ENCODE data around the gene TIMM10. TPM values are rescaled to one million over a fixed set of nuclear protein-coding genes. Genes with fewer than 3 reads are reported as not detected.

Gene TIMM10
- total RNA-seq, 4 donors from 2014 or later: 45.4 to 61.7 (median 49.5) TPM

GRCh38 chr11:57545883-57546282 is 15.3 kb upstream of the TIMM10 start:
- in situ Hi-C loops (cut with MboI; ENCODE audit: low sequenced_read_pairs in 4 of 4): no loop called here
- Histone ChIP-seq H3K4me1 (peaks cover 25 to 33% of the 10 kb centered on the region in 2 donors), H3K27me3 (no peaks in the 10 kb centered on the region), H3K4me3 (no peak overlapping the region), H3K27ac (peak overlapping the region; percentile 89 to 96 (median 92)), H3K9me3 (no peaks in the 10 kb centered on the region), H3K36me3 (peaks cover 0 to 24% of the 10 kb centered on the region in 2 donors)
- ATAC-seq: no peak
- no peak for DNase-seq
- TF ChIP-seq POLR2A (IDR thresholded peaks at IDR 0.05) (no peak), CTCF (IDR thresholded peaks at IDR 0.05 in 4 of 5, conservative IDR thresholded peaks at IDR 0.05 in 1 of 5) (no peak)
- intact Hi-C loops (cut with DNase I; ENCODE audit: low total_unique reads): no loop called here

- intact Hi-C loops (cut with DNase I; ENCODE audit: low total_unique reads): no loop called here
- in situ Hi-C loops (cut with MboI; ENCODE audit: low sequenced_read_pairs in 4 of 4): no loop called here
- TF ChIP-seq POLR2A (IDR thresholded peaks at IDR 0.05) (no peak), CTCF (IDR thresholded peaks at IDR 0.05 in 4 of 5, conservative IDR thresholded peaks at IDR 0.05 in 1 of 5) (no peak)
These were observed 14.0 kb upstream of the TIMM10 start for GRCh38 chr11:57544566-57544965.

GRCh38 chr11:57543593-57543992 is 13.0 kb upstream of the TIMM10 start:
- Histone ChIP-seq H3K4me1 (peaks cover 48 to 49% of the 10 kb centered on the region in 2 donors), H3K27ac (peak overlapping the region; percentile 89 to 96 (median 92)), H3K4me3 (no peak overlapping the region), H3K36me3 (peaks cover 0 to 8% of the 10 kb centered on the region in 2 donors), H3K27me3 (no peaks in the 10 kb centered on the region), H3K9me3 (no peaks in the 10 kb centered on the region)
- in situ Hi-C loops (cut with MboI; ENCODE audit: low sequenced_read_pairs in 4 of 4): no loop called here
- ATAC-seq (no peak), DNase-seq (no peak)
- intact Hi-C loops (cut with DNase I; ENCODE audit: low total_unique reads): no loop called here
- TF ChIP-seq POLR2A (IDR thresholded peaks at IDR 0.05) (no peak), CTCF (IDR thresholded peaks at IDR 0.05 in 4 of 5, conservative IDR thresholded peaks at IDR 0.05 in 1 of 5) (no peak)

More at GRCh38 chr11:57544566-57544965, 14.0 kb upstream of the TIMM10 start:
- peaks cover 38 to 41% of the 10 kb centered on the region in 2 donors for H3K4me1 ChIP-seq
- no peaks in the 10 kb centered on the region for H3K27me3 ChIP-seq
- DNase-seq: no peak
- H3K9me3 ChIP-seq: no peaks in the 10 kb centered on the region
- no peak overlapping the region for H3K4me3 ChIP-seq
- ATAC-seq: peak in 1 of 2 donors; percentile 53
- peak overlapping the region; percentile 89 to 96 (median 92) for H3K27ac ChIP-seq
- H3K36me3 ChIP-seq: peaks cover 0 to 10% of the 10 kb centered on the region in 2 donors

GRCh38 chr11:57542582-57542981 is 12.0 kb upstream of the TIMM10 start:
- Histone ChIP-seq H3K4me1 (peaks cover 51 to 54% of the 10 kb centered on the region in 2 donors), H3K9me3 (no peaks in the 10 kb centered on the region), H3K27me3 (no peaks in the 10 kb centered on the region), H3K4me3 (no peak overlapping the region), H3K36me3 (peaks cover 0 to 8% of the 10 kb centered on the region in 2 donors), H3K27ac (peak overlapping the region; percentile 89 to 96 (median 92))
- intact Hi-C loops (cut with DNase I; ENCODE audit: low total_unique reads): no loop called here
- ATAC-seq (no peak), DNase-seq (no peak)
- in situ Hi-C loops (cut with MboI; ENCODE audit: low sequenced_read_pairs in 4 of 4): no loop called here
- TF ChIP-seq CTCF (IDR thresholded peaks at IDR 0.05 in 4 of 5, conservative IDR thresholded peaks at IDR 0.05 in 1 of 5) (no peak), POLR2A (IDR thresholded peaks at IDR 0.05) (no peak)

GRCh38 chr11:57541169-57541568 is 10.6 kb upstream of the TIMM10 start:
- Histone ChIP-seq H3K27ac (peak overlapping the region; percentile 89 to 96 (median 92)), H3K9me3 (no peaks in the 10 kb centered on the region), H3K36me3 (peaks cover 0 to 5% of the 10 kb centered on the region in 2 donors), H3K4me3 (peak overlapping the region in 2 of 4 donors; percentile 4 to 17), H3K4me1 (peaks cover 58 to 64% of the 10 kb centered on the region in 2 donors), H3K27me3 (no peaks in the 10 kb centered on the region)
- peak; percentile 75 to 82 for DNase-seq
- TF ChIP-seq POLR2A (IDR thresholded peaks at IDR 0.05): peak; percentile 22 to 53
- no peak for TF ChIP-seq CTCF (IDR thresholded peaks at IDR 0.05 in 4 of 5, conservative IDR thresholded peaks at IDR 0.05 in 1 of 5)
- in situ Hi-C loops (cut with MboI; ENCODE audit: low sequenced_read_pairs in 4 of 4) (no loop called here), intact Hi-C loops (cut with DNase I; ENCODE audit: low total_unique reads) (no loop called here)
- ATAC-seq: peak; percentile 82 to 83

All from gastrocnemius medialis (tissue), 4 donors.